Erythroblast (primary cell): Measurements from ENCODE around the gene CARD19.

Source experiments
- GATA1 ChIP-seq: IDR thresholded peaks from 2 replicates; pipeline ENCODE4 v1.6.1; 2011; ENCODE audit warnings: low read depth, mild to moderate bottlenecking, control low read depth, low read length, moderate library complexity
- POLR2A ChIP-seq: IDR thresholded peaks from 2 replicates; pipeline ENCODE4 v1.6.1; 2011; ENCODE audit warnings: mild to moderate bottlenecking, low read length

- TF ChIP-seq POLR2A (no peak), GATA1 (no peak)
Observed at GRCh38 chr9:93117924-93118862, 22.2 kb downstream of the CARD19 start.
